GM18858 (cell line): Measurements from ENCODE around the gene PCSK6.
"Not testable (repeated sequence)": the region's sequence is repeated elsewhere in the genome, so short reads cannot be mapped to it uniquely, and the experiment has no call there.

Source experiments
- ATAC-seq: cut with Tn5 transposase; IDR thresholded peaks from one replicate; pipeline ENCODE4 v1.9.1; 2021; ENCODE audit not compliant: unreplicated experiment

PCSK6 gene

GRCh38 chr15:101434032-101434920 is 55.2 kb downstream of the PCSK6 start:
- ATAC-seq: no peak

GRCh38 chr15:101433396-101433795 is 56.1 kb downstream of the PCSK6 start:
- no peak for ATAC-seq

- ATAC-seq: no peak
Observed at GRCh38 chr15:101432982-101433381, 56.5 kb downstream of the PCSK6 start.

GRCh38 chr15:101431748-101432147 is 57.8 kb downstream of the PCSK6 start:
- ATAC-seq: no peak

- ATAC-seq: no peak
Observed at GRCh38 chr15:101431301-101431700, 58.2 kb downstream of the PCSK6 start.

DNA sequence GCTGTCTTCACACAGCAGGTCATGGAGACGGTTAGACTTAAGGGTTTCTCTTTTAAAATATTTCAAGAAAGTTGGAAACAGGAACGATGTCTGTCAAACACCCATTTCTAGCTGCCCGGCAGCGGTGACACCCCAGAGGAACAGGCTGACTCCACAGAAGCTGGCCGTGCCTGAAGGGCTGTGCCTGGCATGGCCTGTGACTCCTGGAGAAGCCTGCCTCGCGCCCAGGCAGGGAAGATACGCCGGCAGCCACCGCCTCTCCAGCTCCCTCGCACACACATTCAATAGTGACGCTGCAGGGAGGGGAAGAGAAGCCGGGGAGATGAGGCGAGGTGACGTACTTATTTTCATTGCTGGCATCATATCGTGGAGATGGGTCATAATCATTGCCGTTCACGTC is 59.9 kb downstream of the PCSK6 start:
- no peak for ATAC-seq

- no peak for ATAC-seq
Observed at GRCh38 chr15:101429191-101429590, 60.3 kb downstream of the PCSK6 start.

DNA sequence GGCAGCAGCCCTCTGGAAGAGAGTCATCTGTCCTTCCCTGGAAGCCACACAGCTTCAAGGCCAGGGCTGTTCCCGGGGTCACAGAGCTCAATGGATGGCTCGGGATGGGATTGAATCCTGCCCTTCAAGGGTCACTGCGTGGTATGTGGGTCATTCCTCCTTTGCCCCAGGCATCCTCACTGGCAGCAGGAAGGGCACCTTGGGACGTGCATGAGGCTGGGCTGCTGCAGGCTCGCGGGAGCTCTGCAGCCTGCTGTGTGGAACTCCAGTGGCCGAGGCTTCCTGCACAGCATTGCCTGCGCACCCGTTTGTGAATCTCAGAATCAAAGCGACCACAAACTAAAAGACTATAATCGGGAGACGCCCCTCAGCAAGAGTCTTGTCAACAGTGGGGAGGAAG is 60.7 kb downstream of the PCSK6 start:
- ATAC-seq: no peak

GRCh38 chr15:101427606-101428487 is 61.7 kb downstream of the PCSK6 start:
- ATAC-seq: no peak

DNA sequence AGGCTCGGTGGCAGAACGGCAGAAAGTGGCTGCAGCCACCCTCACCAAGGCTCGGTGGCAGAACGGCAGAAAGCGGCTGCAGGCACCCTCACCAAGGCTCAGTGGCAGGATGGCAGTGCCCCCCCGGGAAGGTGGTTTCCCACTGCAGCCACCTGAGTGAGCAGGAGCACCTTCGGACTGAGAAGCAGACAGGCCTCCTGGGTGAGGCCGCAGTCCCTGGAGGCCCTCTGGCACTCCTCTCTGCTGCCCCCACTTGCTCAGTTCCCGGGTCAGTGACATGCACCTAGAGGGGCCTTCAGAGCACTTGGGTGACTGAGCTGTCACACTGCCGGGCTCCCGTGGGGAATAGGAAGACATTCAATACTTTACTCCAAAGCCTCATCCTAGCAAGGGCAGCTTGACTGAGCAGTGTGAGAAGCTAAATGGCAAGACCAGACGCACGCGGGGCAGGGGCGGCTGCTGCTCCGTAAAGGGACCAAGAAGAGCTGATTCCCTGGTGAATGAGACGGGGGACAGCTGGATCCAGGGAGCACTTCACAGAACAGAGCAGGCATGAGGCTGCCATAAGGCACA is 62.7 kb downstream of the PCSK6 start:
- no peak for ATAC-seq

- ATAC-seq: no peak
Observed at GRCh38 chr15:101425787-101426365, 63.6 kb downstream of the PCSK6 start.

DNA sequence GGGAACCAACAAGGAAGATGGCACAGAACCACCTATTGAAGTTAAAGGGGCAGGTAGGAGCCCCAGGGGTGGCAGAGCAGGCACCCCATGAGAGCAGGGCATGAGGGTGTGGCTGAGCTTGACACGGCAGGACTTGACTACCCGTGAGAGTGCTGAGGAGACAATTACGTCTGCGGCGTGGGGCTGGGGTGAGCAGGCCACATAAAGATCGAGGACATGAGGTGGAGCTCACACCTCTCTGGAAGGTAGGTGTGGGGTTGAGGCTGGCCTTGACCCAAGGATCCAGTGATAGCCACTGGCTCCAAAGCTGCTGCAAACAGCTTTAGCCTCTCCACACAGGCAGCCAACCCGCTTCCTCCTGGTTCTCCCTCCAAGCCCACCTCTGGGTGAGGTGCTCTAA is 64.5 kb downstream of the PCSK6 start:
- ATAC-seq: no peak

GRCh38 chr15:101420232-101420631 is 69.3 kb downstream of the PCSK6 start:
- no peak for ATAC-seq

DNA sequence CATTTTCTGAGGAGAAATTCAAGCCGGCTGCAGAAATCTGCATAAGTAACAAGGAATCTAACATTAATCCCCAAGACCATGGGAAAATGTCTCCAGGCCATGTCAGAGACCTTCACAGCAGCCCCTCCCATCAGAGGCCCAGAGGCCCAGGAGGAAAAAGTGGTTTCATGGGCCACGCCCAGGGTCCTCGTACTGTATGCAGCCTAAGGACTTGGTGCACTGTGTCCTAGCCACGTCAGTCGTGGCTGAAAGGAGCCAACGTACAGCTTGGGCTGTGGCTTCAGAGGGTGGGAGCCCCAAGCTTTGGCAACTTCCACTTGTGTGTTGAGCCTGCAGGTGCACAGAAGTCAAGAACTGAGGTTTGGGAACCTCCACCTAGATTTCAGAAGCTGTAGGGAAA is 73.0 kb downstream of the PCSK6 start:
- not testable (repeated sequence) for ATAC-seq

GRCh38 chr15:101413239-101413638 is 76.3 kb downstream of the PCSK6 start:
- ATAC-seq: no peak

- ATAC-seq: no peak
Observed at GRCh38 chr15:101411581-101411980, 77.9 kb downstream of the PCSK6 start.

DNA sequence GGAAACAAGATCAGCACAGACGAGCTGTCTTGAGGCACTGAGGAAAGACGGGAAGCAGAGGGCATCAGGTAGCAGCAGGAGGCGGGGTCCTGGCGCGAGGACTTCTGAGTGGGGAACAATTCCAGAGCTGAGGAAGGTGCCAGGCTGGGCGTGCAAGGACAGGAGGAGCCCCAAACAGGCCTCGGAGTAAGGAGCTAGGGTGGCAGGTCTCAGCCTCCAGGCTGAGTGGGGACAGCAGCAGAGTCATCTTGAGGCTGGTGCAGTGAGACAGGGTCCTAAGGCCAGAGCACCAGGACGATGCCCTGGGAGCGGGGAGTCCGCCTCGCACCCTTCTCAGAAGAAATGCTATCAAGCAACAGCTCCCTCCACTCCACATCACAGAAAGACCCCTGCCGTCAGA is 78.4 kb downstream of the PCSK6 start:
- ATAC-seq: no peak

DNA sequence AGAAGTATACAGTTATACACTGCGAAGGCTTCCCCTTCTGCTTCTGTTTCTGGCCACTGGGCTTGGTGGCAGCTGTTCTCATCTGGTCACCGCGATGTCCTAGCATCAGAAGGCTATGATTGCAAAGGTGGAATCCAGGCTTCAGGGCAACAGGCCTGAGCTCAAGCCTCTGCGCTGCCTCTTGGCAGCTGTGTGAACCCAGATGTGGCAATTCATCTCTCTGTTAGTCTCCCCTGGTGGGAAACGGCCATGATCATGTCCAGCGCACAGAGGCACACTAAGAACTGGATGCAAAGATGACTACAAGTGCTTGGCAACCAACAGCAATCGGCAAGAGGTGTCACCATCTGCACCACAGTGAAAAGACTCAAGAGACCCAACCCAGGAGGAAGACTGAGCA is 78.9 kb downstream of the PCSK6 start:
- ATAC-seq: no peak

GRCh38 chr15:101409621-101410020 is 79.9 kb downstream of the PCSK6 start:
- ATAC-seq: no peak

DNA sequence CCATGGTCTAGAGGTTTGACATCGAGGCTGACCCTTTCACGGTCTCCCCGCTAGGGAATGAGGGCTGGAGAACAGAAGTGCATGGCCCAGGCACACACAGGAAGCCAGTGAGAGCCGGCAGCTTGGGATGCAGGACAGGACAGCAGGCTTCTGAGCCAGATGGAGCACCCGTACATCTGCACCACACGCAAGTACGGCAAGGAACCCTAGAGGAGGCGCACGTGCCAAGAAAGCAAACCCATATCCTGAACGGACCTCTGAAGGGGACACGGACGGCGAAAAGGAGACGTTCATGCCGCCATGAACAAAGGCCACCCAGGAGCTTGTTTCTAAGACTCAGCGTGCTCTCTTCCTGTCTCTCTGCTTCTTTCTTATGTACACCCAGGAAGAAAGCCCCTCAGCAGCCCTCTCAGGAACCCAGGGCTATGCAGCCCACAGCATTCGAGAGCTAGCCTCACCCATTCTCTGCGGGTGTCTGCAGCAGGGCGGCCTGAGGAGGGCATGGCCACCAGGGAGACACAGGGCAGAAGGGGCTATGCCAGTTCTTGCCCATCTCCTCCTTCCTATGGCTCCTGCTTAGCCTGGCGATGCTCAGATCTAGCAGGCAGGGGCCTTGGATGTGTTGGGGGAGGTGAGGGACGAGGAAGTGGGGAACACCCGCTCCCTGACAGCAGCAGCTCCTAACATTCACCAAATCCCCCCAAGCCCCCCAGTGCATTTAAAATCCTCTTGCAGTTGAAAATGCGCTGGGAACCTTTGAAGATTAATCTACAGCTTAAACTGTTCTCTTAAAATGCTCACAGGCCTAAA is 81.3 kb downstream of the PCSK6 start:
- no peak for ATAC-seq
